Spleen (tissue), 11 donors: ENCODE measurements around the gene KLHL6. TPM values are rescaled to one million over a fixed set of nuclear protein-coding genes. Genes with fewer than 3 reads are reported as not detected.

Experiments used
- DNase-seq: peaks from one replicate; pipeline ENCODE4 v3.0.0-alpha.2; 2020
- H3K27ac ChIP-seq, 8 donors: fragments of 200-600 bp; sonication (generic) in 7 of 8; 1 replicate in 4 of 8; 2 replicates in 4 of 8; pipeline versions ENCODE4 v1.5.0 to v1.8.0; 2016 to 2021; ENCODE audit warnings: inconsistent platforms in 4 of 8, mild to moderate bottlenecking in 4 of 8, moderate library complexity in 1 of 8
- H3K27me3 ChIP-seq, 7 donors: fragments of 200-600 bp; sonication (generic) in 6 of 7; replicated peaks in 1 of 7; 1 replicate in 4 of 7; 2 replicates in 3 of 7; pipeline versions ENCODE4 v1.5.0 to v1.8.0; 2016 to 2021; ENCODE audit warnings: inconsistent platforms in 3 of 7, mild to moderate bottlenecking in 1 of 7
- H3K36me3 ChIP-seq, 6 donors: fragments of 200-600 bp; sonication (generic) in 5 of 6; 1 replicate in 4 of 6; 2 replicates in 2 of 6; pipeline versions ENCODE4 v1.5.0 to v1.8.0; 2016 to 2021; ENCODE audit warnings: inconsistent platforms in 2 of 6
- H3K4me1 ChIP-seq, 6 donors: fragments of 200-600 bp; sonication (generic) in 5 of 6; 1 replicate in 3 of 6; 2 replicates in 3 of 6; pipeline versions ENCODE4 v1.5.0 to v1.8.0; 2016 to 2021; ENCODE audit warnings: inconsistent platforms in 3 of 6
- H3K4me3 ChIP-seq, 8 donors: fragments of 200-600 bp; sonication (generic) in 7 of 8; 1 replicate in 4 of 8; 2 replicates in 4 of 8; pipeline versions ENCODE4 v1.5.0 to v1.8.0; 2016 to 2021; ENCODE audit warnings: inconsistent platforms in 4 of 8, mild to moderate bottlenecking in 4 of 8, moderate library complexity in 2 of 8
- H3K9me3 ChIP-seq, 8 donors: fragments of 200-600 bp; sonication (generic) in 7 of 8; 1 replicate in 4 of 8; 2 replicates in 4 of 8; pipeline versions ENCODE4 v1.5.0 to v1.8.0; 2016 to 2021; ENCODE audit warnings: inconsistent platforms in 4 of 8
- POLR2A ChIP-seq, 3 donors: fragments of 450-650 bp; IDR thresholded peaks; one replicate each; pipeline ENCODE4 v1.5.1; 2017; ENCODE audit warnings: antibody characterized with exemption in 3 of 3, mild to moderate bottlenecking in 1 of 3
- POLR2AphosphoS5 ChIP-seq, 3 donors: sonication (generic); formaldehyde crosslinking; IDR thresholded peaks; one replicate each; pipeline ENCODE4 v1.5.1; 2017; ENCODE audit warnings: antibody characterized with exemption in 3 of 3
- WGBS, 5 donors: extraction: QIAGEN DNeasy Blood & Tissue Kit in 3 of 5; methylation state at CpG; one replicate each; pipeline versions ENCODE4 v1.1.5 to v1.1.7; 2013 to 2018; 5-methylcytosine and 5-hydroxymethylcytosine counted together
- intact Hi-C: fragments of 100-400 bp; cut with DNase I; formaldehyde crosslinking; loops from one replicate; pipeline ENCODE4 v1.15.0; 2023; ENCODE audit warnings: low total_unique reads
- polyA plus RNA-seq, 3 donors: library from polyadenylated mRNA; stranded (reverse); fragments of 200-250 nt; gene quantifications; one replicate each; pipeline ENCODE4 v1.2.1, GENCODE V29; 2013
- small RNA-seq, 4 donors: library from RNA; depleted of rRNA; stranded (forward); fragments of <200 nt; gene quantifications; one replicate each; pipeline ENCODE3, GENCODE V24; 2016
- total RNA-seq, 7 donors: library from RNA; depleted of rRNA in 3 of 7; stranded (reverse); fragments of >200 nt in 3 of 7; fragmentation: NEBNext Ultra II Directional in 4 of 7; extraction: Animal tissue kit (Norgen Biotek cat#: 25700) in 4 of 7; gene quantifications; one replicate each; pipeline versions ENCODE4 v1.1.0 to v1.2.1, GENCODE V29; 2016 to 2021
- TF ChIP-seq, protein P1 (sequence below), 11 experiments: fragments of 200-600 bp in 7 of 11; fragments of 450-650 bp in 4 of 11; sonication (generic) in 4 of 11; IDR thresholded peaks in 8 of 11; conservative IDR thresholded peaks in 3 of 11; 1 replicate in 7 of 11; 2 replicates in 4 of 11; pipeline versions ENCODE4 v1.4.0 to v1.8.0; 2016 to 2021; ENCODE audit warnings: antibody characterized with exemption in 11 of 11, inconsistent platforms in 4 of 11, mild to moderate bottlenecking in 1 of 11
- donor health status: healthy with polysubstance abuse.
- donor health status: DM: no; HTN: no; CAD: no; lungs with moderate emphysema.
- donor health status: DM: no; HTN: no; CAD: no.
- donor health status: Bipolar disorder and iron deficiency.
- donor health status: healthy.
- donor health status: DM: no; HTN: no; CAD: no.
- donor health status: DM: yes; HTN: yes; CAD: no.

Gene KLHL6
- total and polyA plus RNA-seq, 10 donors = 10.8 to 51.8 (median 33.0) TPM

GRCh38 chr3:183439515-183439914 is 116.0 kb downstream of the KLHL6 start:
- intact Hi-C loops = no loop called here
- Histone ChIP-seq H3K9me3 (peaks cover 0 to 25% (median 19%) of the 10 kb centered on the region in 8 donors), H3K4me3 (no peak overlapping the region), H3K27me3 (no peaks in the 10 kb centered on the region), H3K36me3 (no peaks in the 10 kb centered on the region), H3K27ac (peak overlapping the region in 4 of 8 donors; percentile 5 to 61 (median 30)), H3K4me1 (peaks cover 0 to 11% (median 4%) of the 10 kb centered on the region in 6 donors)
- no peak for DNase-seq
- TF ChIP-seq POLR2AphosphoS5 (IDR thresholded peaks at IDR 0.05) = no peak
- TF ChIP-seq, protein P1, sequence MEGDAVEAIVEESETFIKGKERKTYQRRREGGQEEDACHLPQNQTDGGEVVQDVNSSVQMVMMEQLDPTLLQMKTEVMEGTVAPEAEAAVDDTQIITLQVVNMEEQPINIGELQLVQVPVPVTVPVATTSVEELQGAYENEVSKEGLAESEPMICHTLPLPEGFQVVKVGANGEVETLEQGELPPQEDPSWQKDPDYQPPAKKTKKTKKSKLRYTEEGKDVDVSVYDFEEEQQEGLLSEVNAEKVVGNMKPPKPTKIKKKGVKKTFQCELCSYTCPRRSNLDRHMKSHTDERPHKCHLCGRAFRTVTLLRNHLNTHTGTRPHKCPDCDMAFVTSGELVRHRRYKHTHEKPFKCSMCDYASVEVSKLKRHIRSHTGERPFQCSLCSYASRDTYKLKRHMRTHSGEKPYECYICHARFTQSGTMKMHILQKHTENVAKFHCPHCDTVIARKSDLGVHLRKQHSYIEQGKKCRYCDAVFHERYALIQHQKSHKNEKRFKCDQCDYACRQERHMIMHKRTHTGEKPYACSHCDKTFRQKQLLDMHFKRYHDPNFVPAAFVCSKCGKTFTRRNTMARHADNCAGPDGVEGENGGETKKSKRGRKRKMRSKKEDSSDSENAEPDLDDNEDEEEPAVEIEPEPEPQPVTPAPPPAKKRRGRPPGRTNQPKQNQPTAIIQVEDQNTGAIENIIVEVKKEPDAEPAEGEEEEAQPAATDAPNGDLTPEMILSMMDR (IDR thresholded peaks at IDR 0.05 in 8 of 11, conservative IDR thresholded peaks at IDR 0.05 in 3 of 11) = no peak
- 87 to 89% (median 88%) methylated on average over 3 of the region's 3 CpGs for WGBS, 5 donors

GRCh38 chr3:183438735-183439134 is 116.8 kb downstream of the KLHL6 start:
- DNase-seq = no peak
- no peaks in the 10 kb centered on the region for H3K36me3 ChIP-seq
- peaks cover 0 to 18% (median 12%) of the 10 kb centered on the region in 8 donors for H3K9me3 ChIP-seq
- no peak for TF ChIP-seq POLR2AphosphoS5 (IDR thresholded peaks at IDR 0.05)
- TF ChIP-seq, protein P1 (IDR thresholded peaks at IDR 0.05 in 8 of 11, conservative IDR thresholded peaks at IDR 0.05 in 3 of 11) = no peak
- no peak for TF ChIP-seq POLR2A (IDR thresholded peaks at IDR 0.05)
- intact Hi-C loops = no loop called here
- no peak overlapping the region for H3K4me3 ChIP-seq
- no peaks in the 10 kb centered on the region for H3K27me3 ChIP-seq
- peaks cover 0 to 11% (median 4%) of the 10 kb centered on the region in 6 donors for H3K4me1 ChIP-seq
- H3K27ac ChIP-seq = no peak overlapping the region
- 93 to 100% (median 100%) methylated on average over 1 of the region's 1 CpG for WGBS, 5 donors

DNA sequence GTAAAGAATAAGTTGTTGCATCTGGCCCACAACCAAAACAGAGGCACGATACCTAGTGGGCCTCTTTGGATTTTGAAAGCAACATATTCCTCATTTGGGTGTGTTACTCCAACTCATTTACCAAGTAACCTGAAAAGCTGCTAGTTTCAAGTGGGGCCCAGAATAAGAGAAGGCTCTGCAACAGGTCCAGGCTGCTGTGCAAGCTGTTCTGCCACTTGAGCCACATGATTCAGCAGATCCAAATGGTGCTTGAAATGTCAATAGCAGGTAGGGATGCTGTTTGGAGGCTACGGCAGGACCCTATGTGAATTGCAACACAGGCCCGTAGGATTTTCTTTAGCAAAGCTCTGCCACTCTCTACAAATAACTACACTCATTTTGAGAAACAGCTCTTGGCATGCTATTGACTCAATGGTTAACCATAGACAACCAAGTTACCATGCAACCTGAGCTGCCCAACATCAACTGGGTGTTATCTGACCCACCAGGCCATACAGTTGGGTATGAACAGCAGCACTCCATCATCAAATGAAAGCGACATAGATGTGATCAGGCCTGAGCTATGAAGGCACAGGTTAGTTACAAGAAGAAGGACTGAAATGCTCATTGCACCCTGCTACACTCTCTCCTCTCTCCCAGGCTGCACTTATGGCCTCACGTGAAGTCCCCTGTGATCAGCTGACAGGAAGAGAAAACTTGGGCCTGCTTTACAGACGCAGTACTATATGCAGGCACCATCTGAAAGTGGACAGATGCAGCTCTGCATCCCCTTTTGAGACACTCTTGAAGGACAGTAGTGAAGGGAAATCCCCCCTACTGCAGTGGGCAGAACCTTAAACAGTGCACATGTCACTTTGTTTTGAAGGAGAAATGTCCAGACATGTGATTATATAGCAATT is 117.6 kb downstream of the KLHL6 start:
- WGBS, 5 donors = 65 to 93% (median 84%) methylated on average over 6 of the region's 6 CpGs
- TF ChIP-seq POLR2A (IDR thresholded peaks at IDR 0.05) = no peak
- TF ChIP-seq, protein P1 (IDR thresholded peaks at IDR 0.05 in 8 of 11, conservative IDR thresholded peaks at IDR 0.05 in 3 of 11) = no peak
- no peak for TF ChIP-seq POLR2AphosphoS5 (IDR thresholded peaks at IDR 0.05)

More for the DNA sequence above, 117.6 kb downstream of the KLHL6 start:
- intact Hi-C loops = no loop called here
- Histone ChIP-seq H3K4me1 (peaks cover 0 to 11% (median 4%) of the 10 kb centered on the region in 6 donors), H3K27me3 (no peaks in the 10 kb centered on the region), H3K9me3 (peaks cover 0 to 9% (median 4%) of the 10 kb centered on the region in 8 donors), H3K4me3 (no peak overlapping the region), H3K27ac (no peak overlapping the region), H3K36me3 (no peaks in the 10 kb centered on the region)
- DNase-seq = no peak

Small RNAs within 50 kb of the gene (small RNA-seq; reads per million reads assigned to genes)
- gene RF00092 (0 reads per million in 4 donors), gene RF00394 (0 reads per million in 4 donors), gene RF01241 (0 reads per million in 4 donors), gene SNORA63D (7.9 to 14.3 (median 10.5) reads per million in 4 donors)

Other genes with a start within 250 kb of the KLHL6 start
- gene MCF2L2, start 127.1 kb downstream of the KLHL6 start, total RNA-seq = 10 to 100 TPM; 13.3 to 37.7 (median 20.8) TPM
- 1 to 10 TPM in 1 of 3 donors, under 1 TPM in 2; 0.46 to 1.8 (median 0.61) TPM for gene MCF2L2, start 127.1 kb downstream of the KLHL6 start, polyA plus RNA-seq
- gene KLHL24, start 79.9 kb upstream of the KLHL6 start, total RNA-seq = 100 to 1,000 TPM in 3 of 7 donors, 10 to 100 TPM in 4; 48.8 to 148 (median 69.1) TPM
- gene KLHL24, start 79.9 kb upstream of the KLHL6 start, polyA plus RNA-seq = 10 to 100 TPM in 2 of 3 donors, 1 to 10 TPM in 1; 5.0 to 13.5 (median 12.0) TPM
- gene YEATS2, start 142.1 kb upstream of the KLHL6 start, total RNA-seq = 10 to 100 TPM; 20.7 to 33.5 (median 28.7) TPM
- gene YEATS2, start 142.1 kb upstream of the KLHL6 start, polyA plus RNA-seq = 1 to 10 TPM; 4.6 to 8.6 (median 5.2) TPM